ENCODE results near the gene PDE1C. TPM values are rescaled to one million over a fixed set of nuclear protein-coding genes. Genes with fewer than 3 reads are reported as not detected.

The PDE1C gene
- total RNA-seq, 3 donors from 2014 or later (not counting 1 experiment from before 2014, with no cell fraction given) = not detected

- 83% methylated on average over 2 of the region's 2 CpGs for WGBS (ENCODE audit: insufficient coverage)
- intact Hi-C loops (cut with micrococcal nuclease) = no loop called here
- Histone ChIP-seq H3K27me3 (ENCODE audit: control insufficient read depth, insufficient read depth, low read length) (no peaks in the 10 kb centered on the region), H3K36me3 (ENCODE audit: control insufficient read depth, insufficient read depth, low read length) (no peaks in the 10 kb centered on the region), H3K4me3 (ENCODE audit: low read length) (no peak overlapping the region), H3K4me1 (ENCODE audit: control insufficient read depth, insufficient read depth, low read length) (no peaks in the 10 kb centered on the region), H3K27ac (ENCODE audit: low read length) (no peak overlapping the region), H3K9me3 (ENCODE audit: control insufficient read depth, insufficient read depth, low read length) (no peaks in the 10 kb centered on the region)
- Mint-ChIP-seq H3K27ac (no peak overlapping the region), H3K4me1 (no peaks in the 10 kb centered on the region), H3K36me3 (no peaks in the 10 kb centered on the region), H3K4me3 (no peak overlapping the region), H3K27me3 (ENCODE audit: low read depth in 2 of 2) (no peaks in the 10 kb centered on the region), H3K9me3 (no peaks in the 10 kb centered on the region)
- no peak for ATAC-seq
- no peak for DNase-seq
- no peak for TF ChIP-seq CTCF (IDR thresholded peaks at IDR 0.05)
Measured at GRCh38 chr7:31783221-31783620, 287.0 kb downstream of the PDE1C start.

GRCh38 chr7:31782411-31782991 lies 287.7 kb downstream of the PDE1C start:
- no peaks in the 10 kb centered on the region for H3K4me1 ChIP-seq (ENCODE audit: control insufficient read depth, insufficient read depth, low read length)
- TF ChIP-seq CTCF (IDR thresholded peaks at IDR 0.05) = peak; percentile 64
- H3K4me1 Mint-ChIP-seq = no peaks in the 10 kb centered on the region
- DNase-seq (peak in 1 of 2 donors; percentile 3), ATAC-seq (peak; percentile 61 to 70 (median 62))
- H3K27me3 Mint-ChIP-seq (ENCODE audit: low read depth in 2 of 2) = no peaks in the 10 kb centered on the region
- H3K9me3 Mint-ChIP-seq = no peaks in the 10 kb centered on the region
- H3K4me3 Mint-ChIP-seq = no peak overlapping the region
- intact Hi-C loops (cut with micrococcal nuclease) = no loop called here
- no peaks in the 10 kb centered on the region for H3K9me3 ChIP-seq (ENCODE audit: control insufficient read depth, insufficient read depth, low read length)
- no peaks in the 10 kb centered on the region for H3K36me3 Mint-ChIP-seq
- H3K27ac Mint-ChIP-seq = no peak overlapping the region
- WGBS (ENCODE audit: insufficient coverage) = 69% methylated on average over 5 of the region's 7 CpGs
- H3K27ac ChIP-seq (ENCODE audit: low read length) = no peak overlapping the region
- no peaks in the 10 kb centered on the region for H3K36me3 ChIP-seq (ENCODE audit: control insufficient read depth, insufficient read depth, low read length)
- H3K4me3 ChIP-seq (ENCODE audit: low read length) = no peak overlapping the region
- no peaks in the 10 kb centered on the region for H3K27me3 ChIP-seq (ENCODE audit: control insufficient read depth, insufficient read depth, low read length)

GRCh38 chr7:31778296-31778695 lies 291.9 kb downstream of the PDE1C start:
- Histone ChIP-seq H3K9me3 (ENCODE audit: control insufficient read depth, insufficient read depth, low read length) (no peaks in the 10 kb centered on the region), H3K27me3 (ENCODE audit: control insufficient read depth, insufficient read depth, low read length) (no peaks in the 10 kb centered on the region), H3K36me3 (ENCODE audit: control insufficient read depth, insufficient read depth, low read length) (no peaks in the 10 kb centered on the region), H3K4me3 (ENCODE audit: low read length) (no peak overlapping the region), H3K27ac (ENCODE audit: low read length) (no peak overlapping the region), H3K4me1 (ENCODE audit: control insufficient read depth, insufficient read depth, low read length) (no peaks in the 10 kb centered on the region)
- no peak for TF ChIP-seq CTCF (IDR thresholded peaks at IDR 0.05)
- H3K27me3 Mint-ChIP-seq (ENCODE audit: low read depth in 2 of 2) = peaks cover 0 to 3% of the 10 kb centered on the region in 2 donors
- H3K4me1 Mint-ChIP-seq = no peaks in the 10 kb centered on the region
- WGBS (ENCODE audit: insufficient coverage) = 71% methylated on average over 3 of the region's 3 CpGs
- no peak overlapping the region for H3K27ac Mint-ChIP-seq
- H3K9me3 Mint-ChIP-seq = no peaks in the 10 kb centered on the region
- no peak for DNase-seq
- no peak overlapping the region for H3K4me3 Mint-ChIP-seq
- H3K36me3 Mint-ChIP-seq = no peaks in the 10 kb centered on the region
- intact Hi-C loops (cut with micrococcal nuclease) = no loop called here
- no peak for ATAC-seq

GRCh38 chr7:31776616-31777015 lies 293.6 kb downstream of the PDE1C start:
- H3K4me3 Mint-ChIP-seq = no peak overlapping the region
- 95% methylated on average over 2 of the region's 3 CpGs for WGBS (ENCODE audit: insufficient coverage)
- H3K27me3 ChIP-seq (ENCODE audit: control insufficient read depth, insufficient read depth, low read length) = no peaks in the 10 kb centered on the region
- no peaks in the 10 kb centered on the region for H3K36me3 Mint-ChIP-seq
- no peak overlapping the region for H3K27ac ChIP-seq (ENCODE audit: low read length)
- intact Hi-C loops (cut with micrococcal nuclease) = no loop called here
- ATAC-seq (no peak), DNase-seq (no peak)
- TF ChIP-seq CTCF (IDR thresholded peaks at IDR 0.05) = no peak
- no peak overlapping the region for H3K4me3 ChIP-seq (ENCODE audit: low read length)
- H3K9me3 ChIP-seq (ENCODE audit: control insufficient read depth, insufficient read depth, low read length) = no peaks in the 10 kb centered on the region
- H3K36me3 ChIP-seq (ENCODE audit: control insufficient read depth, insufficient read depth, low read length) = no peaks in the 10 kb centered on the region
- H3K27me3 Mint-ChIP-seq (ENCODE audit: low read depth in 2 of 2) = peaks cover 0 to 3% of the 10 kb centered on the region in 2 donors
- H3K4me1 Mint-ChIP-seq = no peaks in the 10 kb centered on the region
- H3K4me1 ChIP-seq (ENCODE audit: control insufficient read depth, insufficient read depth, low read length) = no peaks in the 10 kb centered on the region
- H3K27ac Mint-ChIP-seq = no peak overlapping the region
- H3K9me3 Mint-ChIP-seq = peaks cover 0 to 2% of the 10 kb centered on the region in 2 donors

Measured in natural killer cell (primary cell).